ENCODE results near the gene SEMA4D.

DNA sequence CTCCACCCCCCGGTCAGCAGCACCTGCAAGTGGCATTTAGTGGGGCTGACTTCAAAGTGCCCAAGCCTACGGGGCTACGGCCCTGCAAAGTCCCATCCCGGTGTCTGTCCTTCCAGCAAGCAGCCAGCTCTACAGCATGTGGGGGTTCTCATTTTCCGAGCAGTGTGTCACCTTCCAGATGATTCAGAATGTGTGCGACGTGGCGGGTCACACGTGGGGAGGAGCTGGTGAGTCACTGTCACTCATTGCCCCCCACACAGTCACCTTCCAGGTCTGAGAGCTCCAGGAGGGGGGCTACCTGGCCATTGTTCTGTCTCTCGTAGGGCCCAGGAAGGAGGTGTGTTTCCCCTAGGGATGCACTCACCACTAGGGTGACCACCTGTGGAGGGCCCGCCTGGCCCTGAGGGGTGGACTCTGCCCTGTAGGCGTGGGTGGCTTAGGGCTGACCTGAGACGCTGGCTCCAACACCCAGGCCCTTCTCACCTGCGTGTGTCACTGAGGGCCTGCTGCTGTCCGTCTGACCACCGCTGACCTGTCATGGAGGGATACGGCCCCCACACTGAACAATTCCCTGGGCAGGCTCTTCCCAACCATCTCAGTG, 70.2 kb downstream of the SEMA4D start:
- TF ChIP-seq POLR2AphosphoS5 (IDR thresholded peaks at IDR 0.05), result no peak
- TF ChIP-seq, protein P1, sequence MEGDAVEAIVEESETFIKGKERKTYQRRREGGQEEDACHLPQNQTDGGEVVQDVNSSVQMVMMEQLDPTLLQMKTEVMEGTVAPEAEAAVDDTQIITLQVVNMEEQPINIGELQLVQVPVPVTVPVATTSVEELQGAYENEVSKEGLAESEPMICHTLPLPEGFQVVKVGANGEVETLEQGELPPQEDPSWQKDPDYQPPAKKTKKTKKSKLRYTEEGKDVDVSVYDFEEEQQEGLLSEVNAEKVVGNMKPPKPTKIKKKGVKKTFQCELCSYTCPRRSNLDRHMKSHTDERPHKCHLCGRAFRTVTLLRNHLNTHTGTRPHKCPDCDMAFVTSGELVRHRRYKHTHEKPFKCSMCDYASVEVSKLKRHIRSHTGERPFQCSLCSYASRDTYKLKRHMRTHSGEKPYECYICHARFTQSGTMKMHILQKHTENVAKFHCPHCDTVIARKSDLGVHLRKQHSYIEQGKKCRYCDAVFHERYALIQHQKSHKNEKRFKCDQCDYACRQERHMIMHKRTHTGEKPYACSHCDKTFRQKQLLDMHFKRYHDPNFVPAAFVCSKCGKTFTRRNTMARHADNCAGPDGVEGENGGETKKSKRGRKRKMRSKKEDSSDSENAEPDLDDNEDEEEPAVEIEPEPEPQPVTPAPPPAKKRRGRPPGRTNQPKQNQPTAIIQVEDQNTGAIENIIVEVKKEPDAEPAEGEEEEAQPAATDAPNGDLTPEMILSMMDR (IDR thresholded peaks at IDR 0.05), result no peak
